NB4 (cell line): ENCODE measurements around the gene ATXN7.

Experiments used
- DNase-seq: peaks from one replicate; pipeline ENCODE4 v3.0.0; 2010; ENCODE audit warnings: low read depth
- H3K4me3 ChIP-seq: one replicate; pipeline ENCODE4 v1.5.1; 2011; ENCODE audit warnings: mild to moderate bottlenecking, low read depth, low read length, moderate library complexity
- MYC ChIP-seq: IDR thresholded peaks from 2 replicates; pipeline ENCODE4 v1.6.1; 2011; ENCODE audit warnings: low read depth, low read length
- POLR2A ChIP-seq: IDR thresholded peaks from 2 replicates; pipeline ENCODE4 v1.6.1; 2011; ENCODE audit warnings: mild to moderate bottlenecking; ENCODE audit not compliant: insufficient read length; ENCODE audit errors: extremely low read depth
- TF ChIP-seq, protein P1 (sequence below): IDR thresholded peaks from one replicate; pipeline ENCODE4 v1.5.1; 2012; ENCODE audit warnings: low read depth, low read length
- TF ChIP-seq, protein P2 (sequence below): IDR thresholded peaks from 2 replicates; pipeline ENCODE4 v1.6.1; 2011; ENCODE audit warnings: low read depth, low read length

ATXN7 gene

DNA sequence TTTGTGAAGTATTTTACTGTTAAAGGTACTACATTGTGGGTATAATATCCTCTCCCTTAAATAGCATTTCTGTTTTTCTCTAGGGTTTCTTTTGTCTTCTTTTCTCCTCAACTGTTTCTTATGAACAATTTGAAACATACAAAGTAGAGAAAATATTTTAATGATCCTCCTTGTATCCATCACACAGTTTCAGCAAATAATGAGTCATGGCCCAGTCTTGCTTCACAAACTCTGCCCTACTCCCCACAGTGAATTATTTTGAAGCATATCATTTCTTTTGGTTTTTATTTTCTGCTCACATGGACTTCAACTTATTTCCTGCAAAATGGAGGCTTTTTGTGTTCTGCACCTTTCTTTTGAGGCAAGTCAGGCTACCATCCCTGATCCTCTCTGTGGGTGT, 54.7 kb downstream of the ATXN7 start:
- TF ChIP-seq POLR2A (no peak), MYC (no peak)
- TF ChIP-seq, protein P1, sequence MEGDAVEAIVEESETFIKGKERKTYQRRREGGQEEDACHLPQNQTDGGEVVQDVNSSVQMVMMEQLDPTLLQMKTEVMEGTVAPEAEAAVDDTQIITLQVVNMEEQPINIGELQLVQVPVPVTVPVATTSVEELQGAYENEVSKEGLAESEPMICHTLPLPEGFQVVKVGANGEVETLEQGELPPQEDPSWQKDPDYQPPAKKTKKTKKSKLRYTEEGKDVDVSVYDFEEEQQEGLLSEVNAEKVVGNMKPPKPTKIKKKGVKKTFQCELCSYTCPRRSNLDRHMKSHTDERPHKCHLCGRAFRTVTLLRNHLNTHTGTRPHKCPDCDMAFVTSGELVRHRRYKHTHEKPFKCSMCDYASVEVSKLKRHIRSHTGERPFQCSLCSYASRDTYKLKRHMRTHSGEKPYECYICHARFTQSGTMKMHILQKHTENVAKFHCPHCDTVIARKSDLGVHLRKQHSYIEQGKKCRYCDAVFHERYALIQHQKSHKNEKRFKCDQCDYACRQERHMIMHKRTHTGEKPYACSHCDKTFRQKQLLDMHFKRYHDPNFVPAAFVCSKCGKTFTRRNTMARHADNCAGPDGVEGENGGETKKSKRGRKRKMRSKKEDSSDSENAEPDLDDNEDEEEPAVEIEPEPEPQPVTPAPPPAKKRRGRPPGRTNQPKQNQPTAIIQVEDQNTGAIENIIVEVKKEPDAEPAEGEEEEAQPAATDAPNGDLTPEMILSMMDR = no peak
- TF ChIP-seq, protein P2, sequence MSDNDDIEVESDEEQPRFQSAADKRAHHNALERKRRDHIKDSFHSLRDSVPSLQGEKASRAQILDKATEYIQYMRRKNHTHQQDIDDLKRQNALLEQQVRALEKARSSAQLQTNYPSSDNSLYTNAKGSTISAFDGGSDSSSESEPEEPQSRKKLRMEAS = no peak
- DNase-seq = no peak
- H3K4me3 ChIP-seq = no peak overlapping the region

DNA sequence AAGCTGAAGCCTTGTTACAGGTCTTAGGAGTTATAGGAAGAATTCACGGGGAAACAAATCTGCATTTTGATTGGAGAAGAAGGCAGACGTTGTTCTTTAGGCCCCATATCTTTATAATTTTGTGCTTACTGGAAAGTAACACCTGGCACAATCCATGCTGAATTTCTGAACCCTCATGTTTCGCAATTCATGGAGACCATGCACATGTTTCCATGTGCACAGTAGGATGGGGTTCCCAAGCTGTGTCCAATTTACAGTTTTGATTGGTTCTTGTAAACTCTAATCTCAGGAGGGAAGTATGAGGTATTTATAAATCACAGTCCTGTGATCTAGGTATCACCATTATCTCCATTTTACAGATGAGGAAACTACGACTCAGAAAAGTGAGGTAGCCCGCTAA, 56.3 kb downstream of the ATXN7 start:
- no peak overlapping the region for H3K4me3 ChIP-seq
- no peak for DNase-seq
- TF ChIP-seq, protein P1 = no peak
- no peak for TF ChIP-seq MYC
- TF ChIP-seq, protein P2 = no peak
- TF ChIP-seq POLR2A = no peak

DNA sequence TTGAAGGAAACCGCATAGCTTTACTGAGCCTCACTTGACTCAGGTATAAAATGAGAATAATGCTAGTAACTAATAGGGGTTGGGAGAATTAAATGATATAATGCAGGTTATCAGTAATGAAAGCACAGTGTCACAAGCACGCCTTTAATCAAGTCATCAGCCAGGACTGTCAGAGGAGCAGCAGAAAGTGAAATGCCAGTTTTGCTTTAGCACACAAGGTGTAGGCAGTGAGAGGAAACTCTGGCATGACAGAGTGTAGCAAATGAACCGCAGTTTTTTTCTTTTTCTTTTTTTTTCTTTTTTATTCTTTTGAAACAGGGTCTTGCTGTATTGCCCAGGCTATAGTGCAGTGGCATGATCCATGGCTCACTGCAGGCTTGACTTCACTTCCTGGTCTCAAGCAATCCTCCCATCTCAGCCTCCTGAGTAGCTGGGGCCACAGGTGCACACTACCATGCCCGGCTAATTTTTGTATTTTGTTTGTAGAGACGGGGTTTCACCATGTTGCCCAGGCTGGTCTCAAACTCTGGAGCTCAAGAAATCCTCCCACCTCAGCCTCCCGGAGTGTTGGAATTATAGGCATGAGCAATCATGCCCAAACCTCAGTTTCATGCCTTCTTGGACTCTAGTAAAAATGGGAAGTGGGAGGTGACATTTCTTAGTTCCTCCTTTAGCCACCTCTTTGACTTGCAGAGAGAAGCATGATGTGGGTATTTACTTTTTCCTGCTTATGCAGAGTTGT, 58.2 kb downstream of the ATXN7 start:
- H3K4me3 ChIP-seq = no peak overlapping the region
- DNase-seq = peak; percentile 82
- TF ChIP-seq POLR2A = no peak
- TF ChIP-seq, protein P2 = no peak
- TF ChIP-seq, protein P1 = no peak
- no peak for TF ChIP-seq MYC

DNA sequence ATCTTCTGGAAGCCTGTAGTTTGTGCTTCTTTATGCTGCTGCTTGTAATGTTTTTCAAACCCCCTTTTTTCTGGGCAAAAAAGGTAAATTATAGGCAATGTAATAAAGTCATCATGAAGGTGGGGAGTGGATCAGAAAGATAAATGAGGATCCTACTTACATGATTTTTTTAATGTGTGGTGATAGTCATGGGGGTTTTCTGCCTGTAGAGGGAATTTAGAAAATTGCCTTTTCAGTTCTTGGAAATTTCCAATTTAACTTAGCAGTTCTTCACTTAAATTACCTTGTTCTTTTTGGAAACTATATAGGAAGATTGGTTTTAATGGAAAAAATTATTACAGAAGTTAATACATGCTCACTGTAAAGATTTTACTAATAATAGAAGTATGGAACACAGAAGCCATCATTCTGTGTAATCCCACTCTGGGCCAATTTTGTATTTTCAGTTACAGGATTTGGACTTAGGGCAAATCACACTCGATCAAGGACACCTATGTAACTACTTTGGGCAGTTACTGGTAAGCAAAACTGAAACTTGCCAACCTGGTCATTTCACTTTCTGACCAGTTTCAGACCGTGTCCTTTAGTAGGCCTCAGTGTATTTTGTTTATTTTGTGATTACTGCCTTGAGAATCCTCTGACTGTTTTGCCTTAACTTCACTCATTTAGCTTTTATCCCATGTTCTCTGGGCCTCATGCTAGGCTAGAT, 59.0 kb downstream of the ATXN7 start:
- TF ChIP-seq, protein P1 = no peak
- TF ChIP-seq MYC (no peak), POLR2A (no peak)
- TF ChIP-seq, protein P2 = no peak
- H3K4me3 ChIP-seq = no peak overlapping the region
- no peak for DNase-seq

DNA sequence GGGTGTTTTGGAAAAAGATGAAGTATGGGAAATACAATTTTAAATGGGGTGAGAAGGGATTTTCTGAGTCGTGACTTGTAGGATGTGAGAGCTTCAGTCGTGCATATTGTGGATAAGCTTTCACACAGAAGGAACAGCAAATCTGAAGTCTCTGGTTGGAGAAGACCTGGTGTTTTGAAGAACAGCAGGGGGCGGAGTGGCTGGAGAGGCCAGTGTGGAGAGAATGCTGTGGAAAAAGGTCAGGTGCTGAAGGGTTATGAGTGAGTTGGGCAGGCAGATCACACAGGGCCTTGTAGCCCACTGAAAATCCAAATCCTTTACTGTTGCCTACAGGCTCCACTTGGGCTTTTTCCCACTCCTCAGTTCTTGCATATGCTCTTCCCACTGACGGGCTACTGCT, 62.6 kb downstream of the ATXN7 start:
- DNase-seq = no peak
- H3K4me3 ChIP-seq = no peak overlapping the region
- TF ChIP-seq, protein P2 = no peak
- TF ChIP-seq, protein P1 = no peak
- TF ChIP-seq POLR2A (no peak), MYC (no peak)
